ENCODE measurements around the gene SWT1.

- TF ChIP-seq ZZZ3 (IDR thresholded peaks at IDR 0.05) (no peak), VEZF1 (CRISPR knock-in tag; IDR thresholded peaks at IDR 0.05) (no peak), SIRT6 (IDR thresholded peaks at IDR 0.05; ENCODE audit: low read depth, low read length) (no peak), LCOR (CRISPR knock-in tag; IDR thresholded peaks at IDR 0.05) (no peak), ARID4B (CRISPR knock-in tag; IDR thresholded peaks at IDR 0.05) (no peak), ZNF696 (CRISPR knock-in tag; conservative IDR thresholded peaks at IDR 0.05) (no peak), ZNF217 (CRISPR knock-in tag; IDR thresholded peaks at IDR 0.05) (no peak)
Observed at GRCh38 chr1:185139246-185139645, 17.7 kb upstream of the SWT1 start.
